GM19351 (cell line): ENCODE results near the gene LGALS12.
"Not testable (repeated sequence)": the region's sequence is repeated elsewhere in the genome, so short reads cannot be mapped to it uniquely, and the experiment has no call there.

Experiments
- ATAC-seq: cut with Tn5 transposase; IDR thresholded peaks from one replicate; pipeline ENCODE4 v1.9.1; 2021; ENCODE audit warnings: mild to moderate bottlenecking, moderate library complexity; ENCODE audit not compliant: unreplicated experiment

LGALS12 gene

DNA sequence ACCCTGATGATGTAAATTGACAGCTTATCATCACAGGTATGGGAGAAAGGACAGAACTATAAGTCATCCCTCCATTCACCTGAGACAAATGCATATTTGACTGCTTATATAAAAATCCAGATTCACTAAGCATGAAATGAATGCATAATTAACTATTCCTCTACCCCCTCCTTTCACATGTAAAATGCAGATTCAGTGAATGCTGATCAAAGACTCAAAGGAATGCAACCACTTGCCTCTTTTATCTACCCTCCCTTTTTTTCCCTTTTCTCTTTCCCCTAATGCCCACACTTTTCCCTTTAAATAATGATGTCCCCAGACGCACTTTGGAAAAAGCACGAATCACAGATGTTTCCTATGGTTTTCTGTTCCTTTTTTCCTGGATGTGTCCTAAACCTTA lies 26.2 kb downstream of the LGALS12 start:
- no peak for ATAC-seq

DNA sequence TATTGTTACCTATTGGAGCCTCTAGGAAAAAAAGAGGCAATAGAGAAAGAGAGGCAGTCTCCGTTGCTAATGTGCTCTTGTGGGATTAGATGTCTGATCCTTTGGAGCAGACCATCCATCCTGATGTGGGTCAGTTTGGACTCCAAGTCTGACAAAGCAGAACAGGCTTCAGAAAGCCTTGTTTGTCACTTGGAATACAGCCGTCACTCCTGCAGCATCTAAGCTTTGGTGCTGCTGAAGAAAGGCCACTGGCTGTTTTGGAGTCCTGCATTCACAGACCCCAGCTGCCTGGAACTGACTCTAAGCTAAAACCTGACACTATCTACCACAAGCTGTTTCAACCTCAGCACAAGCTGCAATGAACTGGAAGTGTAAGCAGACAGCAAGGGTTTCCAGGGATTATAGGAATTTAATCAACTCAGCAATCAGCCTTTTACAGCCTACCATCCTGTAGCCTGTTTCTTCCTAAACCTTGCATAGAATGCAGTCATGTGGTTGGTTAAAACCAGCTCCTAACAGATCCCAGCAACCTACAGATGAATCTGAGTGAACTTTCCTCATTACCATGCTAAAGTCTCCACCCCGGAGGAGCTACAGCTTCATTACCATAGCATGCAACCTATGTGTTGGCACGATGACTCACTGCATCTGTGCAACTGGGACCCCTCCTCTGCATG lies 27.1 kb downstream of the LGALS12 start:
- no peak for ATAC-seq

DNA sequence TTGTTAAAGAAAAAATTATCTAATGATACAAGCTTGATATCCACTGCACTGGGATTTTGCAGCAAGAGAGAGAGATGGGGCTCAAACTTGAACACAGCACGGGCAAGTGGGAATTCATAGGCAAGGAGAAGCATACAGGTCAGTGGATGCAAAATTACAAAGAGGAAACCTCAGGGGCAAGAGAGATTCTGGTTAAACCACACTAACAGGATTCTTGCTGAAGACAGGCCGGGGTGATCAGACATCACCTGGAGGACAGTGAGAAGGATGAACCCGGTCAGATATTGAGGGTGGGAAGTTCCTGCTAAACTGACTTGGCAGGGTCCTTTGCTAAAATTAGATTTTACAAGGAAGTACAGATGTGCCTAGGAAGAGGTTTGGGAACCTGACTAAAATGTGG lies 28.2 kb downstream of the LGALS12 start:
- ATAC-seq: no peak

DNA sequence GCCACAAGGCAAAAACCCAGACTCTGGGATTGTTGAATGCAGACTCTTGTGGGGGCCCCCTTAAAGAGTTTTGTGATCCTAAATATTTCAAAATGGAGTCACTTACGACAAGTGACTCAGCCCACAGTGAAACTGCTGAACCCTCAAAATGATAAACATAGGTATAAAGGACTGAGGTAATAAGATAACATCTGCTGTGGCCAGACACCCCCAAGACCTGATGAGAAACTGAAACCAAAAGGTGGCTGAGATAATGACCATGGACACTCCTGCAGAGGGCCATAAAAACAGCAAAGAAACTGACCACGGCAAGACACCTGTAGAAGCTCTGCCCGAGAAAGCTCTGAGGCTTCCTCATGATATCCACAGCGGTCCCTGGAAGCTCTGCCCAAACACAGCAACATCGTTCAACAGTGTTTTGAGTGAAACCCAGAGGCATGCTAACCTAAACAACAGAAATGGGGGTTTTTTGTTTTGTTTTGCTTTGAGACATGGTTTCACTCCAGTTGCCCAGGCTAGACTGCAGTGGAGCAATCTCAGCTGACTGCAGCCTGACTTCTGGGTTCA lies 29.1 kb downstream of the LGALS12 start:
- peak; percentile 54 for ATAC-seq

DNA sequence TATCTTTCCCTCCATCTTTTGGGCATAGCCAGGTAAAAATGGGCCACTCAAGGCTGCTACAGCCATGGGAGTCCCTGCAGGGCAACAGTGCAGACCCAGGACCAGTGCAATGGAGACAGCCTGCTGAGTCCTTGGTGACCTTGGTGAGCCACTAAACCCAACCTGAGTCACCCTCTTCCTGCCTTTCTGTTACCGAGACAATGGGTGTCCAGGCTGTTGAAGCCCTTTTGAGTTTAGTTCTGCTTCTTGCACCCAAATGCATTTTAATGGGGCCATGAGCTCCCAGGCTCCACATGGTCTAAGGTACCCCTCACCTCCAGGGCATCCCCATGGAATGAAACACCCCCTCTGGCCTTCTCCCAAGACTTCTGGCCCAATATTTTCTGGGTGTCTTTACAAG lies 29.9 kb downstream of the LGALS12 start:
- no peak for ATAC-seq

DNA sequence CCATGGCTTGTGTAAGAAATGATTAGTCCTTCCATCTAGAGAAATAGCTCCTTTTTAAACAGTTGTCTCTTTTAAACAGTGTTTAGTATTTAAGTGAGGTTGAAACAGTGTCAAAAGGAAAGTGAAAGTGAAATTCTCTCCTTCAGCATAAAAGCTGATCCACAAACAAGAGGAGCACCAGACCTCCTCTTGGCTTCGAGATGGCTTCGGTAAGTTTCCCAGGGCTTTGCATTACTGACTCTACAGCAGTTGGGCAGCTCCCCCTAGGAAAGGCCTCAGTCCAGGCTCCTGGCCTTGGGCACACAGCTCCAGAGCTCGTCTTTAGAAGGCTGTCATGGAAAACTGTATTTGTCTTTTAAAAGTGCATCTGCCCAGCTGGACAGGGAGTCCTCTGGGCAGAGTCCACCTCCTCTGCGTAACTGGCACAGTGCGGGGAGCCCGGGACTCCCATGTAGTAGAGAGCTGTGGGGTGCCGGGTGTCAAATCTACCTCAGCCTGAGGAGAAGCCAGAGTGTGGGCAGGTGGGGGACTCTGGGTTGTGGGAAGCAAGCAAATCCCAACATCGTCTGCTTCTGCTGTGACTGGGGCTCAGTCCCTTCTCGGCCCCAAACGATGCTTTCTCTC lies 30.9 kb downstream of the LGALS12 start, which contains the start of gene PLAAT4:
Gene PLAAT4, plus strand, starts transcription at position 140 of the 624 bp plus-strand sequence. Its CDS starts 61 bp downstream, at position 201.
- ATAC-seq: peak; percentile 38

DNA sequence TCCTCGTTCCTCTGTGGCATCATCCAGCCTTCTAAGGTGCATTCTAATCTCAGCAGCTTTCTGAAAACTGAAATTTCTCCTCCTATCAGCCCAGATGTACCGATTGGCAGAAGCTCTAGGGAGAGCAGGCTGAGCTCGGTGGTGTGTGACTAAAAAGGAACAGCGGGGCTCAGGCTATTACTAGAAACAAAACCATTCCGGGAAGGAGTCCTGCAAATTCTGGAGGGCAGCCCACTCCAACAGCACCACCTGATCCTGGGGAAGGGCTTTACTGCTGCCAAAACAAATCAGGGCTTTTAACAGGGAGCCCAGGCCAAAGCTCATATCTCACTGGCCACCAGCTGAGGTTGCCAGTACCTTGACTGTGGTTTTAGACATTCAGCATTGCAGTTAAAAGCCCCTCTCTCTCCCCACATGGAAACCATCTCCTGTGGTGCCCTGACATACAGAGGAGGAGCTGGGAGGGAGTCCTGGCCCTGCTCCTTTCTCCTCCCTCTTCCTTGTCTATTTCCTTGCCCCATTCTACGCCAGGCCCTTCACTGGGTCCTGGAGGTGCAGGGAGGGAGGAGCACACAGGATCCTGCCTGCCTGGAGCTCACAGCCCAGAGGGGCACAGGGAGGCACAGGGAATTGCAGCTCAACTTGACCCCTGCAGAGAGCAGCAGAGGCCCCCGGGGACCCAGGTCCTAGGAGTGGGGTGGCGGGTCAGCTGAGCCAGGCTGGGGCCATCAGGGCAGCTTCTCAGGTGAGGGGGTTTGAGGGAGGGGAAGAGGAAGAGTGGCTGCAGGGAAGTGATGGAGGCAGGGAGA lies 31.6 kb downstream of the LGALS12 start:
- ATAC-seq: no peak

DNA sequence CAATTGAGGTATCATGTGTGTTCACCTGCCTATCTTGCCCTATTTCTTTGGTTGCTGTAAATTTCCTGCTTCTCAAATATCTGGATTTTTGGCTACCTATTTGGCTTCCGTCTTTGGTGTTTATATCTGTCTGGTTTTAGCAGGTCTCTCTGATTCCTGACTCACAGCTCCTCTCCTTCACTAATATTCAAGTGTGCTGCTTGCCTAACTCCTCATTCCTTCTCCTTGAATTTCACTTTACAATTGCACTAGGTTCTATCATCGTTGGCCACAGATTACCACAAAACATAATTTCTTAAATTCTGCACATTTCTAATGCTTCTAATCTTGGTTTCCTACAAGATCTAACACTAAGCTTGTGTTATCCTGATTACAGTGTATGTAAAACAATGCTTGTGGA lies 36.6 kb downstream of the LGALS12 start:
- not testable (repeated sequence) for ATAC-seq

DNA sequence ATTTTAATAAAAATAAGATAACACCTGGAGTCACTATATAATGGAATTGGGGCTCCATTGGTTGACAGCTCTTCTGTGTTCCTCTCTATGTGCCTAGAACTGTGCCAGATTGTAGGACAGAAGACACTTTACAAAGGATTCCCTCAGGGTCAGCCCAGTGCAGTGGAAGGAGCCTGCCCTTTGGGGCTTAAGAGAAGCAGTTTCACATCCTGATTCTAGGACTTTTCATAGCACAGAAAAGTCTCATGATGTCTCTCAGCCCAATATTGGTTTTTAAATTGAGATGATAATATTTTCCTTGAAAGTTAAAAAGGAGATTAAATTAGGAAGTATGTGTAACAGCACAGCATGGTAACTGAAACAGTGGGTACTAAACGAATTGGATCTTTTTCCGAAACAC lies 37.8 kb downstream of the LGALS12 start:
- ATAC-seq: no peak

DNA sequence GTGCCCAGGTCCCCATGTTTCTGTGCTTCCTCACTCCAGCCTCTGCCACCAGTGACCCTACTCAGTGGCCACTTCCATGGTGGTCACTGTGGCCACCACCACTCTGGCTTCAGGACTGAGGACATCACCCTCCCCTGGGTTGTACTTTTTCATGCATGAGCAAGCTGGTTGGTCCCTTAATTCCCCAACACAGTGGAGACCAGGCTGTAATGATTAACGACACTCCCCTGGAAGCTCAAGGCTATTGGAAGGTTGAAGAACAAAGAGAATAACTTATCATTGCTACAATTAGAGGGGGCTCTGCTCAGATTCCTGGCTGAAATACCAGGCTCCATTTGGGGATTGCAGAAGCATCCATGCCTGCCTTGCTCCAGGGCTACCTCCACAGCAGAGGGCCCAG lies 41.2 kb downstream of the LGALS12 start:
- ATAC-seq: no peak

DNA sequence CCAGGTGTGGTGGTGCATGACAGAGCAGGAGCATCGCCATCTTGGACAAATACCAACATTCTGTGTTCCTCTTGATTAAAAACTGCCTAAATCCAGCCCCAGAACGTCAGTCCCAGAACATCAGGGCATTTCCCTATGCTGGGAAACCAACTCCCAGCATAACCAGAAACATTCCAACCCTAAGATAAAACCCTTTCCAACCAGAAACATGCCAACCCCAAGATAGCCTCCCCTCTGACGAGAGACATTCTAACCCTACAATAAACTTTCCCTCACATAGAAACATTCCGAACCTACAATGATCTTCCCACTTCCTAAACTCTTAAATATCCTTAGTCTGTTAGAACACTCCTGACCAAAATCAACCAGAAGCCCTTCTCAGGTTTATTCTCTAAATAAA lies 42.3 kb downstream of the LGALS12 start:
- no peak for ATAC-seq

DNA sequence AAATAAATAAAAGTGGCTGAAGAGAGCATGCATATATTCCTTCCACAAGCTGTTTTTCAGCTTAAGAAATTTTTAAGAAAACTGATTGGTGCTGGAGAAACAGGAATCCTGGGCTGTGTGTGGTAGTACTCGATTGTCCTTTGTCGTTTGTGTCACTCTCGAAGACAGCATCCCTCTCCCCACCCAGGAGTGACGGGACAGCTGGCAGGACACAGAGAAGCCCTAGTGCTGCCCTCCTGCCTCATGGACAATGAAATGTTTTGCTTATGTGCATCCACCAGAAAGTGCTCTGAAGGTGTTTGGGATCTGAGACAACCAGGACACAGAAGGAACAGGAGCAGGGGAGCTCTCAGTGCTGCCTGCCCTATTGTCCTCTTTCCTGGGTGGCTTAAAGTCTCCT lies 43.5 kb downstream of the LGALS12 start:
- ATAC-seq: no peak

DNA sequence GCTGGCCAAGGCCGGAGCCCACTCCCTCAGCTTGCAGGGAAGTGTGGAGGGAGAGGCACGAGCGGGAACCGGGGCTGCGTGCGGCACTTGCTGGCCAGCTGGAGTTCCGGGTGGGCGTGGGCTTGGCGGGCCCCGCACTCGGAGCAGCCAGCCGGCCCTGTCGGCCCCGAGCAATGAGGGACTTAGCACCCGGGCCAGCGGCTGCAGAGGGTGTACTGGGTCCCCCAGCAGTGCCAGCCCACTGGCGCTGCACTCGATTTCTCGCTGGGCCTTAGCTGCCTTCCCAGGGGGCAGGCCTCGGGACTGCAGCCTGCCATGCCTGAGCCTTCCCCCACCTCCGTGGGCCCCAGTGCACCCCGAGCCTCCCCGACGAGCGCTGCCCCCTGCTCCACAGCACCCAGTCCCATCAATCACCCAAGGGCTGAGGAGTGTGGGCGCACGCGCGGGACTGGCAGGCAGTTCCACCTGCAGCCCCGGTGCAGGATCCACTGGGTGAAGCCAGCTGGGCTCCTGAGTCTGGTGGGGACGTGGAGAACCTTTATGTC lies 44.3 kb downstream of the LGALS12 start:
- not testable (repeated sequence) for ATAC-seq

DNA sequence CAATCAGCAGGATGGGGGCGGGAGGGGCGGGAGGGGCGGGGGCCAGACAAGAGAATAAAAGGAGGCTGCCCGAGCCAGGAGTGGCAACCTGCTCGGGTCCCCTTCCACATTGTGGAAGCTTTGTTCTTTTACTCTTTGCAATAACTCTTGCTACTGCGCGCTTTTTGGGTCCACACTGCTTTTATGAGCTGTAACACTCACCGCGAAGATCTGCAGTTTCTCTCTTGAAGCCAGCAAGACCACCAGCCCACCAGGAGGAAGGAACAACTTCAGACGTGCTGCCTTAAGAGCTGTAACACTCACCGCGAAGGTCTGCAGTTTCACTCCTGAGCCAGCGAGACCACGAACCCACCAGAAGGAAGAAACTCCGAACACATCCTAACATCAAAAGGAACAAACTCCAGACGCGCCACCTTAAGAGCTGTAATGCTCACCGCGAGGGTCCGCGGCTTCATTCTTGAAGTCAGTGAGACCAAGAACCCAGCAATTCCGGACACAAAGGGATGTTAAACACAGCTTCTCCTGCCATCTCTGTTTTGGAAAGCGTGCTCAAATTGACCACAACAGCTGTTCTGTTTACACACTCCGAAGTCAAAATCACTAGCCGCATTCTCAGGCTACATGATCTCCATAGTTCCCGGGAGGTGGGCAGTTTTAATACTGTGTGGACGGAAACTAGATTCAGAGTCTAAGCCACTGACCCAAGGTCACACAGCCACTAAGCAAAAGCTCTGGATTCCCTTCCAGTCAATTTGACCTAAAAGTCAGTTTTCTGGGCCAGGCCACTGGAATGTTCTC lies 45.4 kb downstream of the LGALS12 start:
- no peak for ATAC-seq

DNA sequence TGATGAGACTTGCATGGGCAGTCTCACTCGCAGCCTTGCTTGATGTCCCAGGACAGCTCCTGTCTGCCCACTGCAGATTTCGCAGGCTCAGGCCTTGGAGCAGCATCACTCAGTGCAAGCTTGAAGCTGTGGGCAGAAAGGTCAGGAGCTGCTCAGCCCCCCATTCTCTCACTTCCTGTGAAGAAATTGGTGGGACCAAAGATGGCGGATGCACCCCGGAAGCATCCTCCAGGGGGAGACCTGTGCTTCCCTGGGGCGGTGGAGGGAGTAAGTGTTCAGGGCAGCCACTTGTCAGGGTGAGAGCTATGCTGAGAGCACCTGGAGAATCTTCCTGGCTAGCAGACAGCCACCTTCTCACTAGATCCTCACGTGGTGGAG lies 46.0 kb downstream of the LGALS12 start:
- no peak for ATAC-seq

DNA sequence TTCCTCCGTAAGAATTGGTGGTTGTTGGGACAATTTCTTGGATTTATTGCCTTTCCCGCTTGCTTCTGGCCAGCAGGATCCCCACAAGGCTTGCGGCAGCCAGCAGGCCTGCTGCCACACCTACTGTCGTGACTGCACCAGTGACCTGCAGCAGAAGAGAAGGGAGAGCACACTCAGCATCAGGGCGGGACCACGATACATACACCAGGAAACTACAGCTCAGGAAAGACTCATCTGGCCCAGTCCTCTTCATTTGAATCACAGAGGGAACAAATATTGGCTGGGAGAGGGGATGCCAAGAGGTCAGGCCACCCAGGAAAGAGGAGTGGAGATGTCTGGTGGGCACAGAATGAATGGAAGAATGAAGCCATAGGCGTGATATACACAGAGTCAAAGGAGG lies 47.0 kb downstream of the LGALS12 start:
- ATAC-seq: no peak

DNA sequence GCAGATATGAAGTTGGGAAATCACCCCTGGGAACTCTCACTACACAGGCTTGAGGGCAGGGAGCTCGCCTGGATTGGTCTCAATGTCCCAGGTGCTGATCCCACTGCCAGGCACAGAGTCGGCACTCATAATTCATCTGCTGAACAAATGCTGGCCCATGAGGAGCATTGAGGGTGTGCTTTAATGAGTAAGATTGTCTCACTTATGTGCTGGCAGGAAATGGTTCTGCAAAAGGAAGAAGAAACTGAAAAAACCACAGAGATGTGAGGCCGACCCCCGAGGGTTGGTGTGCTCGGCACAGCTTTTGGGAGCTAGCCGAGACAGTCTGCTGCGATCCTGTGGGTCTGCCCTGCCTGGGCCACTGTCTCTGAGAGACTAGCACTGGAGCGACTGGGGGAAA lies 47.9 kb downstream of the LGALS12 start:
- peak; percentile 69 for ATAC-seq

DNA sequence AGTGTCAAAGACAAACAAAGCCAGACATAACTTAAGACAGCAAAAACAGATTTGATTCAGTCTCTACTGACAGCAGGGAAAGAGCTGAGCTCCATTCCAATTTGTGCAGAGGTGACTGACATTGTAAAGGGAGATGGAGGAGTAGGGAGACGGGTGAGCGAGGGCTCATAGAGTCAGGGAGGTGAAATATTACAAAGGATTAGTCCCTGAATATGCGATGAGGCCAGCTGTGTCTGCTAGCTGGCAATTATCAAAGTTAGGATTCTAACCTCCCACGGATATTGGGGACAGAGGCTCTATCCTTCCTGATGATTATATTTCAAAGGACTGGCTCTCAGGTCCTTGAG lies 49.0 kb downstream of the LGALS12 start:
- ATAC-seq: no peak

DNA sequence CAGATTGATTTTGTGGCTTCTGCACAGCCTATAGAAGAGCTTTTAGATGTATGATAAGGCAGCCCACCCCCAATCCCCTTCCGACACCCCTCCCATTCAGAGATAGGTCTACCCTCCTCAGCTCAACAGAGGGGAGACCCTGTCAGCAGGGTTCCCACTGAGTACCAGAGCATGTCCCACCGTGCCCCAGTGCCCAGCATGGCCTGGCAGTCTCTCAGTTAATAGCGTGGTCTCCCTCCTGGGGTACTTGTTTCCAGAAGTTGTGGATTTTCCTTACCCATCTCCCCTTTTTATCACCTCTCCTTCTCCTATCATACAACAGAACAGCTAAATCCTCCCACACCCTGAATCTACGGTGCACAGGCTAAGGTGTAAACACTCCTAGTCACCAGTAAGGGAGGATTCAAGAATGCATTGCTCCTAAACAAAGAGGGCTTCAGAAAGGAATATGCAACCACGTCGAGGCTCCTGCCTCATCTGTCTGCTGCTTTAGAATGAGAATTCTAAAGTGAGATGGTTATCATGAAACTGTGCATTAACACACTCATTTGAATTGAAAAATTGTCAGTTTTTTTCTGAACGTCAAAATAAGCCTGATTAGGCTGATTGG lies 50.6 kb downstream of the LGALS12 start:
- no peak for ATAC-seq

DNA sequence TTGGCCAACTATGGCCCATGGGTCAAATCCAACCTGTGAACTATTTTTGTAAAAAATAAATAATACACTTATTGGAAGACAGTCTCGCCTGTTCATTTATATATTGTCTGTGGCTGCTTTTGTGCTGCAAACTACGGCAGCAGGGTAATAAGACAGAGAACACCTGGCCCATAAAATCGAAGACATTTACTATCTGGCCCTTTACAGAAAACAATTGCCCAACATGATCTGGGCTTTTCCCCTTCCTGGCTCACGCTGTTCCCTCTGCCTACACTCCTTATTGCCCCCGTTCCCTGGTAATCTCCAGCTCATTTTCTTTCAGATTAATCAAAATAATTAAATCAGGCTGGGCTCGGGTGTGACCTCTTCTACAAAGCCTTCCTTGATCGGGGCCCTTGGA lies 51.7 kb downstream of the LGALS12 start:
- no peak for ATAC-seq
